Neural progenitor cell (in vitro differentiated cells): ENCODE data around the gene SMCO2. TPM values are rescaled to one million over a fixed set of nuclear protein-coding genes. Genes with fewer than 3 reads are reported as not detected.

Source experiments
- DNase-seq: peaks from one replicate; pipeline ENCODE4 v3.0.0-alpha.2; 2016; ENCODE audit warnings: low spot score
- H2AFZ ChIP-seq: fragments of 200-600 bp; sonication (generic); replicated peaks from 2 replicates; pipeline ENCODE4 v1.6.1; 2016; ENCODE audit warnings: antibody characterized with exemption
- H3F3A ChIP-seq: fragments of 200-600 bp; sonication (generic); 2 replicates; pipeline ENCODE4 v1.6.1; 2016; ENCODE audit warnings: antibody characterized with exemption, low read depth
- H3K27ac ChIP-seq: fragments of 200-600 bp; sonication (generic); 2 replicates; pipeline ENCODE4 v1.5.1; 2016; ENCODE audit warnings: mild to moderate bottlenecking
- H3K27me3 ChIP-seq: fragments of 200-600 bp; sonication (generic); 2 replicates; pipeline ENCODE4 v1.6.1; 2016; ENCODE audit warnings: mild to moderate bottlenecking, moderate library complexity
- H3K36me3 ChIP-seq: fragments of 200-600 bp; sonication (generic); 2 replicates; pipeline ENCODE4 v1.5.1; 2016
- H3K4me1 ChIP-seq: fragments of 200-600 bp; sonication (generic); 2 replicates; pipeline ENCODE4 v1.6.1; 2016; ENCODE audit warnings: mixed run types
- H3K4me2 ChIP-seq: fragments of 200-600 bp; sonication (generic); 2 replicates; pipeline ENCODE4 v1.6.1; 2016
- H3K4me3 ChIP-seq: fragments of 200-600 bp; sonication (generic); 2 replicates; pipeline ENCODE4 v1.5.1; 2016
- H3K79me2 ChIP-seq: fragments of 200-600 bp; sonication (generic); 2 replicates; pipeline ENCODE4 v1.6.1; 2016; ENCODE audit warnings: low read depth
- H3K9ac ChIP-seq: fragments of 200-600 bp; sonication (generic); 2 replicates; pipeline ENCODE4 v1.6.1; 2016
- H3K9me3 ChIP-seq: fragments of 200-600 bp; sonication (generic); 2 replicates; pipeline ENCODE4 v1.5.1; 2016; ENCODE audit warnings: low read depth
- H4K20me1 ChIP-seq: fragments of 200-600 bp; sonication (generic); 2 replicates; pipeline ENCODE4 v1.6.1; 2016; ENCODE audit warnings: low read depth
- H3K27ac Mint-ChIP-seq: 3 replicates; pipeline ENCODE4 v1.8.0; 2021; ENCODE audit warnings: mixed read lengths
- H3K27me3 Mint-ChIP-seq: 2 replicates; pipeline ENCODE4 v1.8.0; 2022; ENCODE audit warnings: low read depth, mild to moderate bottlenecking, inconsistent platforms, moderate library complexity, mixed read lengths; ENCODE audit not compliant: insufficient read depth
- H3K36me3 Mint-ChIP-seq: 3 replicates; pipeline ENCODE4 v1.8.0; 2021; ENCODE audit warnings: mixed read lengths
- H3K4me1 Mint-ChIP-seq: 3 replicates; pipeline ENCODE4 v1.8.0; 2021; ENCODE audit warnings: mixed read lengths
- H3K4me3 Mint-ChIP-seq: 3 replicates; pipeline ENCODE4 v1.8.0; 2021; ENCODE audit warnings: mild to moderate bottlenecking, moderate library complexity, mixed read lengths
- H3K9me3 Mint-ChIP-seq: 3 replicates; pipeline ENCODE4 v1.8.0; 2020; ENCODE audit warnings: mixed read lengths
- CTCF ChIP-seq: fragments of 200-600 bp; sonication (generic); IDR thresholded peaks from 2 replicates; pipeline ENCODE4 v1.5.1; 2017; ENCODE audit warnings: antibody characterized with exemption, mild to moderate bottlenecking
- EZH2 ChIP-seq: fragments of 200-600 bp; sonication (generic); IDR thresholded peaks from 2 replicates; pipeline ENCODE4 v1.6.1; 2017; ENCODE audit warnings: antibody characterized with exemption, mild to moderate bottlenecking, moderate library complexity
- EZH2phosphoT487 ChIP-seq: fragments of 200-600 bp; sonication (generic); IDR thresholded peaks from 2 replicates; pipeline ENCODE4 v1.6.1; 2017; ENCODE audit warnings: antibody characterized with exemption
- total RNA-seq: library from RNA; depleted of rRNA; stranded (reverse); fragments of >200 nt; gene quantifications from 2 replicates; pipeline ENCODE4 v1.2.3, GENCODE V29; 2015; ENCODE audit warnings: low replicate concordance

SMCO2 gene
- total RNA-seq, 1 donor from 2014 or later, result not detected

- Histone ChIP-seq H3K9me3 (no peaks in the 10 kb centered on the region), H3K9ac (no peak overlapping the region), H3K36me3 (no peaks in the 10 kb centered on the region), H3K4me2 (no peak overlapping the region), H3K4me3 (no peak overlapping the region), H3K27me3 (no peaks in the 10 kb centered on the region), H4K20me1 (no peaks in the 10 kb centered on the region), H3F3A (no peaks in the 10 kb centered on the region), H3K27ac (no peak overlapping the region), H2AFZ (no peak overlapping the region), H3K4me1 (no peaks in the 10 kb centered on the region), H3K79me2 (no peaks in the 10 kb centered on the region)
- no peak overlapping the region for H3K4me3 Mint-ChIP-seq
- H3K9me3 Mint-ChIP-seq, result no peaks in the 10 kb centered on the region
- H3K27me3 Mint-ChIP-seq, result peaks cover 2% of the 10 kb centered on the region
- H3K27ac Mint-ChIP-seq, result no peak overlapping the region
- no peak for DNase-seq
- no peaks in the 10 kb centered on the region for H3K4me1 Mint-ChIP-seq
- no peak for TF ChIP-seq EZH2
- TF ChIP-seq EZH2phosphoT487, result no peak
- TF ChIP-seq CTCF, result no peak
- no peaks in the 10 kb centered on the region for H3K36me3 Mint-ChIP-seq
These were observed 18.7 kb upstream of the SMCO2 start for GRCh38 chr12:27427824-27428223.

- H3K79me2 ChIP-seq, result no peaks in the 10 kb centered on the region
- no peak overlapping the region for H3K27ac ChIP-seq
- H3F3A ChIP-seq, result no peaks in the 10 kb centered on the region
- TF ChIP-seq EZH2, result no peak
- TF ChIP-seq EZH2phosphoT487, result no peak
- no peak for TF ChIP-seq CTCF
- H3K4me2 ChIP-seq, result no peak overlapping the region
- no peak overlapping the region for H3K4me3 ChIP-seq
- no peaks in the 10 kb centered on the region for H3K4me1 Mint-ChIP-seq
- H3K27me3 ChIP-seq, result no peaks in the 10 kb centered on the region
- no peak overlapping the region for H3K27ac Mint-ChIP-seq
- no peaks in the 10 kb centered on the region for H3K4me1 ChIP-seq
- no peak overlapping the region for H3K9ac ChIP-seq
- no peaks in the 10 kb centered on the region for H3K36me3 Mint-ChIP-seq
- H3K9me3 Mint-ChIP-seq, result no peaks in the 10 kb centered on the region
- no peaks in the 10 kb centered on the region for H3K9me3 ChIP-seq
- no peak for DNase-seq
- H3K4me3 Mint-ChIP-seq, result no peak overlapping the region
- H4K20me1 ChIP-seq, result no peaks in the 10 kb centered on the region
- no peak overlapping the region for H2AFZ ChIP-seq
- H3K36me3 ChIP-seq, result no peaks in the 10 kb centered on the region
- H3K27me3 Mint-ChIP-seq, result no peaks in the 10 kb centered on the region
These were observed 18.1 kb upstream of the SMCO2 start for GRCh38 chr12:27428466-27428865.

- Mint-ChIP-seq H3K9me3 (no peaks in the 10 kb centered on the region), H3K36me3 (no peaks in the 10 kb centered on the region), H3K4me1 (no peaks in the 10 kb centered on the region), H3K27me3 (no peaks in the 10 kb centered on the region), H3K4me3 (no peak overlapping the region), H3K27ac (no peak overlapping the region)
- Histone ChIP-seq H3K9ac (no peak overlapping the region), H2AFZ (no peak overlapping the region), H3K27me3 (no peaks in the 10 kb centered on the region), H3F3A (no peaks in the 10 kb centered on the region), H3K9me3 (no peaks in the 10 kb centered on the region), H3K79me2 (no peaks in the 10 kb centered on the region), H3K4me1 (no peaks in the 10 kb centered on the region), H3K4me3 (no peak overlapping the region), H3K27ac (no peak overlapping the region), H3K4me2 (no peak overlapping the region), H4K20me1 (no peaks in the 10 kb centered on the region), H3K36me3 (no peaks in the 10 kb centered on the region)
- TF ChIP-seq EZH2 (no peak), EZH2phosphoT487 (no peak), CTCF (no peak)
- DNase-seq, result no peak
These were observed 16.9 kb upstream of the SMCO2 start for GRCh38 chr12:27429606-27430005.
